ENCODE measurements around the gene LRRC61.

LRRC61 gene

GRCh38 chr7:150356265-150356897, 33.2 kb downstream of the LRRC61 start:
- no peak for TF ChIP-seq FOXM1 (IDR thresholded peaks at IDR 0.05; ENCODE audit: borderline replicate concordance, low read depth)
- peak; percentile 53 for TF ChIP-seq RAD21 (IDR thresholded peaks at IDR 0.05; ENCODE audit: low read depth)

GRCh38 chr7:150357270-150357669, 34.1 kb downstream of the LRRC61 start:
- TF ChIP-seq REST (IDR thresholded peaks at IDR 0.05; ENCODE audit: low read depth), result no peak
- no peak for TF ChIP-seq FOXM1 (IDR thresholded peaks at IDR 0.05; ENCODE audit: borderline replicate concordance, low read depth)
- no peak for TF ChIP-seq CREB1 (IDR thresholded peaks at IDR 0.05; ENCODE audit: low read depth)
- TF ChIP-seq NFIC (IDR thresholded peaks at IDR 0.05), result no peak
- TF ChIP-seq ZBTB7A (IDR thresholded peaks at IDR 0.05; ENCODE audit: low read depth), result no peak
- no peak for TF ChIP-seq YY1 (IDR thresholded peaks at IDR 0.05; ENCODE audit: low read depth)
- no peak for TF ChIP-seq USF1 (IDR thresholded peaks at IDR 0.05)
- TF ChIP-seq TEAD4 (IDR thresholded peaks at IDR 0.05), result no peak
- no peak for TF ChIP-seq RAD21 (IDR thresholded peaks at IDR 0.05; ENCODE audit: low read depth)
- TF ChIP-seq EGR1 (IDR thresholded peaks at IDR 0.05), result no peak
- TF ChIP-seq EP300 (IDR thresholded peaks at IDR 0.05; ENCODE audit: borderline replicate concordance), result no peak
- TF ChIP-seq MAX (IDR thresholded peaks at IDR 0.05), result no peak
- no peak for TF ChIP-seq TAF1 (IDR thresholded peaks at IDR 0.05; ENCODE audit: low read depth)
- TF ChIP-seq CEBPB (IDR thresholded peaks at IDR 0.05), result no peak
- no peak for TF ChIP-seq TCF12 (IDR thresholded peaks at IDR 0.05; ENCODE audit: low read depth)

- TF ChIP-seq MAX (IDR thresholded peaks at IDR 0.05) (no peak), NFIC (IDR thresholded peaks at IDR 0.05) (no peak), TEAD4 (IDR thresholded peaks at IDR 0.05) (no peak), EP300 (IDR thresholded peaks at IDR 0.05; ENCODE audit: borderline replicate concordance) (no peak), USF1 (IDR thresholded peaks at IDR 0.05) (no peak), CREB1 (IDR thresholded peaks at IDR 0.05; ENCODE audit: low read depth) (no peak), TAF1 (IDR thresholded peaks at IDR 0.05; ENCODE audit: low read depth) (no peak)
These were observed 34.7 kb downstream of the LRRC61 start for GRCh38 chr7:150357771-150358427.

- TF ChIP-seq TAF1 (IDR thresholded peaks at IDR 0.05; ENCODE audit: low read depth) (no peak), REST (IDR thresholded peaks at IDR 0.05; ENCODE audit: low read depth) (no peak), TCF12 (IDR thresholded peaks at IDR 0.05; ENCODE audit: low read depth) (no peak), RAD21 (IDR thresholded peaks at IDR 0.05; ENCODE audit: low read depth) (no peak), ZBTB7A (IDR thresholded peaks at IDR 0.05; ENCODE audit: low read depth) (no peak), MAX (IDR thresholded peaks at IDR 0.05) (no peak), CREB1 (IDR thresholded peaks at IDR 0.05; ENCODE audit: low read depth) (no peak), FOXM1 (IDR thresholded peaks at IDR 0.05; ENCODE audit: borderline replicate concordance, low read depth) (no peak), EP300 (IDR thresholded peaks at IDR 0.05; ENCODE audit: borderline replicate concordance) (no peak), CEBPB (IDR thresholded peaks at IDR 0.05) (no peak), NFIC (IDR thresholded peaks at IDR 0.05) (no peak), YY1 (IDR thresholded peaks at IDR 0.05; ENCODE audit: low read depth) (no peak), EGR1 (IDR thresholded peaks at IDR 0.05) (no peak), USF1 (IDR thresholded peaks at IDR 0.05) (no peak), TEAD4 (IDR thresholded peaks at IDR 0.05) (no peak)
These were observed 35.3 kb downstream of the LRRC61 start for GRCh38 chr7:150358433-150358832.

GRCh38 chr7:150358988-150359621, 36.0 kb downstream of the LRRC61 start:
- no peak for TF ChIP-seq EP300 (IDR thresholded peaks at IDR 0.05; ENCODE audit: borderline replicate concordance)
- no peak for TF ChIP-seq CREB1 (IDR thresholded peaks at IDR 0.05; ENCODE audit: low read depth)
- TF ChIP-seq RAD21 (IDR thresholded peaks at IDR 0.05; ENCODE audit: low read depth), result no peak
- TF ChIP-seq MAX (IDR thresholded peaks at IDR 0.05), result no peak
- no peak for TF ChIP-seq USF1 (IDR thresholded peaks at IDR 0.05)
- TF ChIP-seq FOXM1 (IDR thresholded peaks at IDR 0.05; ENCODE audit: borderline replicate concordance, low read depth), result no peak
- no peak for TF ChIP-seq YY1 (IDR thresholded peaks at IDR 0.05; ENCODE audit: low read depth)
- TF ChIP-seq EGR1 (IDR thresholded peaks at IDR 0.05), result no peak
- TF ChIP-seq TAF1 (IDR thresholded peaks at IDR 0.05; ENCODE audit: low read depth), result no peak
- no peak for TF ChIP-seq TCF12 (IDR thresholded peaks at IDR 0.05; ENCODE audit: low read depth)
- no peak for TF ChIP-seq ZBTB7A (IDR thresholded peaks at IDR 0.05; ENCODE audit: low read depth)
- TF ChIP-seq NFIC (IDR thresholded peaks at IDR 0.05), result no peak

Measured in Ishikawa (cell line).